GM18907 (cell line): ENCODE results near the gene ENTREP3.

Experiments used
- ATAC-seq: cut with Tn5 transposase; IDR thresholded peaks from one replicate; pipeline ENCODE4 v1.9.1; 2021; ENCODE audit warnings: mild to moderate bottlenecking, moderate library complexity; ENCODE audit not compliant: unreplicated experiment

ENTREP3 gene

GRCh38 chr1:155202731-155203515 is 52.4 kb downstream of the ENTREP3 start:
- no peak for ATAC-seq

GRCh38 chr1:155202198-155202597 is 53.1 kb downstream of the ENTREP3 start:
- ATAC-seq: no peak

GRCh38 chr1:155200920-155201319 is 54.4 kb downstream of the ENTREP3 start:
- ATAC-seq: no peak

GRCh38 chr1:155199792-155200191 is 55.5 kb downstream of the ENTREP3 start:
- ATAC-seq: no peak

GRCh38 chr1:155198547-155198906 is 56.8 kb downstream of the ENTREP3 start:
- ATAC-seq: no peak

- no peak for ATAC-seq
Measured at GRCh38 chr1:155197901-155198546, 57.3 kb downstream of the ENTREP3 start.
